Nephron progenitor cell (in vitro differentiated cells): ENCODE measurements around the gene ITGB5.

ENCODE experiments used
- DNase-seq: peaks from one replicate; pipeline ENCODE4 v3.0.0; 2021
- H3K27ac Mint-ChIP-seq: 2 replicates; pipeline ENCODE4 v1.8.0; 2021; ENCODE audit warnings: mild to moderate bottlenecking, moderate library complexity, mixed read lengths
- H3K27me3 Mint-ChIP-seq: 2 replicates; pipeline ENCODE4 v1.8.0; 2021; ENCODE audit warnings: mild to moderate bottlenecking, low read depth, mixed read lengths; ENCODE audit not compliant: poor library complexity
- H3K36me3 Mint-ChIP-seq: 2 replicates; pipeline ENCODE4 v1.8.0; 2021; ENCODE audit warnings: low read depth, mixed read lengths
- H3K4me1 Mint-ChIP-seq: 2 replicates; pipeline ENCODE4 v1.8.0; 2021; ENCODE audit warnings: mixed read lengths
- H3K4me3 Mint-ChIP-seq: 2 replicates; pipeline ENCODE4 v1.8.0; 2021; ENCODE audit warnings: mild to moderate bottlenecking, moderate library complexity, mixed read lengths
- H3K9me3 Mint-ChIP-seq: 2 replicates; pipeline ENCODE4 v1.8.0; 2021; ENCODE audit warnings: mild to moderate bottlenecking, moderate library complexity, mixed read lengths
- CTCF ChIP-seq: fragments of 200-600 bp; sonication (generic); IDR thresholded peaks from 2 replicates; pipeline ENCODE4 v1.5.0; 2021; ENCODE audit warnings: antibody characterized with exemption

The ITGB5 gene

GRCh38 chr3:124773351-124774326 is 113.5 kb downstream of the ITGB5 start:
- peaks cover 37% of the 10 kb centered on the region for H3K36me3 Mint-ChIP-seq
- peak overlapping the region; percentile 52 for H3K27ac Mint-ChIP-seq
- TF ChIP-seq CTCF, result no peak
- no peaks in the 10 kb centered on the region for H3K9me3 Mint-ChIP-seq
- no peak overlapping the region for H3K4me3 Mint-ChIP-seq
- H3K4me1 Mint-ChIP-seq, result peaks cover 68% of the 10 kb centered on the region
- H3K27me3 Mint-ChIP-seq, result peaks cover 3% of the 10 kb centered on the region
- DNase-seq, result no peak

- Mint-ChIP-seq H3K27ac (peak overlapping the region; percentile 93), H3K4me1 (peaks cover 56% of the 10 kb centered on the region), H3K9me3 (no peaks in the 10 kb centered on the region), H3K4me3 (no peak overlapping the region), H3K36me3 (peaks cover 42% of the 10 kb centered on the region), H3K27me3 (peaks cover 3% of the 10 kb centered on the region)
- no peak for DNase-seq
- no peak for TF ChIP-seq CTCF
Measured at GRCh38 chr3:124772081-124772831, 114.9 kb downstream of the ITGB5 start.

GRCh38 chr3:124771083-124771445 is 116.1 kb downstream of the ITGB5 start:
- no peak for DNase-seq
- Mint-ChIP-seq H3K27ac (peak overlapping the region; percentile 41), H3K4me3 (peak overlapping the region; percentile 10), H3K27me3 (peaks cover 3% of the 10 kb centered on the region), H3K4me1 (peaks cover 60% of the 10 kb centered on the region), H3K36me3 (peaks cover 36% of the 10 kb centered on the region), H3K9me3 (no peaks in the 10 kb centered on the region)
- TF ChIP-seq CTCF, result no peak

- Mint-ChIP-seq H3K27me3 (peaks cover 3% of the 10 kb centered on the region), H3K4me1 (peaks cover 60% of the 10 kb centered on the region), H3K9me3 (no peaks in the 10 kb centered on the region), H3K27ac (peak overlapping the region; percentile 41), H3K36me3 (peaks cover 42% of the 10 kb centered on the region), H3K4me3 (peak overlapping the region; percentile 10)
- DNase-seq, result no peak
- TF ChIP-seq CTCF, result no peak
Measured at GRCh38 chr3:124770336-124771082, 116.7 kb downstream of the ITGB5 start.

- no peak for TF ChIP-seq CTCF
- peaks cover 3% of the 10 kb centered on the region for H3K27me3 Mint-ChIP-seq
- peaks cover 34% of the 10 kb centered on the region for H3K36me3 Mint-ChIP-seq
- no peak overlapping the region for H3K27ac Mint-ChIP-seq
- H3K4me3 Mint-ChIP-seq, result no peak overlapping the region
- H3K9me3 Mint-ChIP-seq, result no peaks in the 10 kb centered on the region
- peaks cover 51% of the 10 kb centered on the region for H3K4me1 Mint-ChIP-seq
- DNase-seq, result no peak
Measured at GRCh38 chr3:124769462-124769861, 117.7 kb downstream of the ITGB5 start.
